Measurements from ENCODE around the gene DYNLT3. TPM values are rescaled to one million over a fixed set of nuclear protein-coding genes. Genes with fewer than 3 reads are reported as not detected.

The DYNLT3 gene
- total RNA-seq, 2 donors from 2014 or later: 50.4 to 52.9 TPM

GRCh38 chrX:37873220-37873619 is 25.8 kb upstream of the DYNLT3 start:
- H3K4me3 ChIP-seq: no peak overlapping the region
- H3K9me3 ChIP-seq: no peaks in the 10 kb centered on the region
- no peak overlapping the region for H3K27ac ChIP-seq
- peaks cover 0 to 5% of the 10 kb centered on the region in 2 donors for H3K4me1 ChIP-seq (ENCODE audit: control insufficient read depth in 1 of 2, low read depth in 2 of 2)
- H3K36me3 ChIP-seq: no peaks in the 10 kb centered on the region
- TF ChIP-seq CTCF (IDR thresholded peaks at IDR 0.05): no peak
- DNase-seq (ENCODE audit: low spot score) (no peak), ATAC-seq (ENCODE audit: insufficient number of reproducible peaks, low FRiP score, low read depth) (no peak)
- no peaks in the 10 kb centered on the region for H3K27me3 ChIP-seq (replicated peaks; ENCODE audit: insufficient read depth)

GRCh38 chrX:37872303-37872655 is 24.9 kb upstream of the DYNLT3 start:
- Histone ChIP-seq H3K27me3 (replicated peaks; ENCODE audit: insufficient read depth) (no peaks in the 10 kb centered on the region), H3K36me3 (no peaks in the 10 kb centered on the region), H3K4me3 (no peak overlapping the region), H3K4me1 (ENCODE audit: control insufficient read depth in 1 of 2, low read depth in 2 of 2) (peaks cover 0 to 5% of the 10 kb centered on the region in 2 donors), H3K27ac (peak overlapping the region in 1 of 2 donors; percentile 13), H3K9me3 (no peaks in the 10 kb centered on the region)
- TF ChIP-seq CTCF (IDR thresholded peaks at IDR 0.05): no peak
- DNase-seq (ENCODE audit: low spot score) (no peak), ATAC-seq (ENCODE audit: insufficient number of reproducible peaks, low FRiP score, low read depth) (no peak)

- TF ChIP-seq CTCF (IDR thresholded peaks at IDR 0.05): no peak
- H3K27me3 ChIP-seq (replicated peaks; ENCODE audit: insufficient read depth): no peaks in the 10 kb centered on the region
- H3K36me3 ChIP-seq: no peaks in the 10 kb centered on the region
- DNase-seq (ENCODE audit: low spot score) (peak; percentile 3), ATAC-seq (ENCODE audit: insufficient number of reproducible peaks, low FRiP score, low read depth) (no peak)
- H3K4me1 ChIP-seq (ENCODE audit: control insufficient read depth in 1 of 2, low read depth in 2 of 2): peaks cover 0 to 5% of the 10 kb centered on the region in 2 donors
- H3K27ac ChIP-seq: peak overlapping the region in 1 of 2 donors; percentile 13
- no peaks in the 10 kb centered on the region for H3K9me3 ChIP-seq
- H3K4me3 ChIP-seq: no peak overlapping the region
These were observed 24.4 kb upstream of the DYNLT3 start for GRCh38 chrX:37871626-37872302.

GRCh38 chrX:37867536-37868153 is 20.3 kb upstream of the DYNLT3 start:
- no peak for ATAC-seq (ENCODE audit: insufficient number of reproducible peaks, low FRiP score, low read depth)
- no peak for TF ChIP-seq CTCF (IDR thresholded peaks at IDR 0.05)

GRCh38 chrX:37863728-37864127 is 16.4 kb upstream of the DYNLT3 start:
- no peaks in the 10 kb centered on the region for H3K27me3 ChIP-seq (replicated peaks; ENCODE audit: insufficient read depth)
- H3K4me3 ChIP-seq: no peak overlapping the region
- no peak overlapping the region for H3K27ac ChIP-seq
- DNase-seq (ENCODE audit: low spot score) (no peak), ATAC-seq (ENCODE audit: insufficient number of reproducible peaks, low FRiP score, low read depth) (no peak)
- H3K9me3 ChIP-seq: no peaks in the 10 kb centered on the region
- H3K36me3 ChIP-seq: no peaks in the 10 kb centered on the region
- H3K4me1 ChIP-seq (ENCODE audit: control insufficient read depth in 1 of 2, low read depth in 2 of 2): no peaks in the 10 kb centered on the region
- TF ChIP-seq CTCF (IDR thresholded peaks at IDR 0.05): no peak

More at GRCh38 chrX:37867536-37868153, 20.3 kb upstream of the DYNLT3 start:
- Histone ChIP-seq H3K36me3 (no peaks in the 10 kb centered on the region), H3K4me1 (ENCODE audit: control insufficient read depth in 1 of 2, low read depth in 2 of 2) (peaks cover 0 to 5% of the 10 kb centered on the region in 2 donors), H3K9me3 (no peaks in the 10 kb centered on the region), H3K4me3 (no peak overlapping the region), H3K27ac (no peak overlapping the region), H3K27me3 (replicated peaks; ENCODE audit: insufficient read depth) (no peaks in the 10 kb centered on the region)
- DNase-seq (ENCODE audit: low spot score): no peak

Measured in thoracic aorta (tissue), 2 donors.